Ovary (tissue), 9 donors: ENCODE results near the gene RALGPS1. TPM values are rescaled to one million over a fixed set of nuclear protein-coding genes. Genes with fewer than 3 reads are reported as not detected.

Experiments used
- DNase-seq, 5 donors: peaks; one replicate each; pipeline ENCODE4 v3.0.0-alpha.2; 2019 to 2020
- H3K27ac ChIP-seq, 2 donors: fragments of 200-600 bp; one replicate each; pipeline versions ENCODE4 v1.5.1 to v1.8.0; 2019 to 2022
- H3K27me3 ChIP-seq: fragments of 200-600 bp; one replicate; pipeline ENCODE4 v1.8.0; 2022
- H3K36me3 ChIP-seq: fragments of 200-600 bp; sonication (generic); one replicate; pipeline ENCODE4 v1.5.1; 2019
- H3K4me1 ChIP-seq: one replicate; pipeline ENCODE4 v1.8.1; 2013; ENCODE audit warnings: mild to moderate bottlenecking, moderate library complexity; ENCODE audit not compliant: insufficient read depth
- H3K4me3 ChIP-seq: fragments of 200-600 bp; sonication (generic); one replicate; pipeline ENCODE4 v1.5.1; 2017
- H3K9me3 ChIP-seq, 2 donors: fragments of 200-600 bp in 1 of 2; sonication (generic) in 1 of 2; one replicate each; pipeline versions ENCODE4 v1.5.1 to v1.8.1; 2013 to 2019; ENCODE audit warnings: mild to moderate bottlenecking in 1 of 2, moderate library complexity in 1 of 2
- EP300 ChIP-seq: sonication (generic); formaldehyde crosslinking; IDR thresholded peaks from one replicate; pipeline ENCODE4 v1.6.1; 2017; ENCODE audit warnings: antibody characterized with exemption
- POLR2A ChIP-seq: fragments of 450-650 bp; IDR thresholded peaks from one replicate; pipeline ENCODE4 v1.6.1; 2017; ENCODE audit warnings: antibody characterized with exemption, mild to moderate bottlenecking, moderate library complexity
- WGBS, 3 donors: extraction: QIAGEN DNeasy Blood & Tissue Kit in 1 of 3; methylation state at CpG; one replicate each; pipeline versions ENCODE4 v1.1.5 to v1.1.7; 2013 to 2017; 5-methylcytosine and 5-hydroxymethylcytosine counted together
- intact Hi-C, 4 donors: fragments of 100-400 bp; cut with DNase I; formaldehyde crosslinking; loops; one replicate each; pipeline versions ENCODE4 v1.11.0 to v1.15.1; 2022 to 2023
- polyA plus RNA-seq, 2 donors: library from polyadenylated mRNA; stranded (reverse); fragments of 200-250 nt in 1 of 2; fragments of 350-450 nt in 1 of 2; fragmentation: Illumina TruSeq in 1 of 2; extraction: RNeasy Lipid Tissue Mini Kit (QIAGEN cat#74804) in 1 of 2; gene quantifications; one replicate each; pipeline ENCODE4 v1.2.3, GENCODE V29; 2013 to 2014
- total RNA-seq, 7 donors: library from RNA; depleted of rRNA in 2 of 7; stranded (reverse); fragments of >200 nt in 2 of 7; fragmentation: NEBNext Ultra II Directional in 3 of 7; extraction: Animal tissue kit (Norgen Biotek cat#: 25700) in 3 of 7; gene quantifications; one replicate each; pipeline versions ENCODE4 v1.1.0 to v1.2.4, GENCODE V29; 2016 to 2023
- TF ChIP-seq, protein P1 (sequence below), 3 donors: fragments of 450-650 bp in 2 of 3; fragments of 200-600 bp in 1 of 3; IDR thresholded peaks; one replicate each; pipeline versions ENCODE4 v1.5.1 to v1.8.0; 2016 to 2022; ENCODE audit warnings: antibody characterized with exemption in 3 of 3, mild to moderate bottlenecking in 1 of 3
- donor health status: DM: no; HTN: no; CAD: no; lungs with moderate emphysema.
- donor health status: DM: no; HTN: no; CAD: no.
- donor health status: Bipolar disorder and iron deficiency.
- donor health status: DM: yes; HTN: yes; CAD: no.
- donor health status: DM: no; HTN: no; CAD: no.
- donor health status: DM: yes; HTN: yes; CAD: no.

The RALGPS1 gene
- total and polyA plus RNA-seq, 9 donors, result 2.3 to 13.1 (median 6.9) TPM

GRCh38 chr9:127139071-127139731 lies 224.6 kb downstream of the RALGPS1 start:
- no peak overlapping the region for H3K4me3 ChIP-seq
- H3K4me1 ChIP-seq, result peaks cover 7% of the 10 kb centered on the region
- intact Hi-C loops, result loop anchor here in 1 of 4 donors (5.0 kb wide), 1 partner anchor 43 kb away; no protein-coding TSS in a partner anchor
- no peaks in the 10 kb centered on the region for H3K36me3 ChIP-seq
- WGBS, 3 donors, result 90 to 94% (median 93%) methylated on average over 7 to 8 of the region's 8 CpGs
- no peaks in the 10 kb centered on the region for H3K27me3 ChIP-seq
- peak in 4 of 5 donors; percentile 7 to 18 (median 16) for DNase-seq
- H3K27ac ChIP-seq, result no peak overlapping the region
- TF ChIP-seq EP300, result no peak
- no peak for TF ChIP-seq POLR2A
- TF ChIP-seq, protein P1, sequence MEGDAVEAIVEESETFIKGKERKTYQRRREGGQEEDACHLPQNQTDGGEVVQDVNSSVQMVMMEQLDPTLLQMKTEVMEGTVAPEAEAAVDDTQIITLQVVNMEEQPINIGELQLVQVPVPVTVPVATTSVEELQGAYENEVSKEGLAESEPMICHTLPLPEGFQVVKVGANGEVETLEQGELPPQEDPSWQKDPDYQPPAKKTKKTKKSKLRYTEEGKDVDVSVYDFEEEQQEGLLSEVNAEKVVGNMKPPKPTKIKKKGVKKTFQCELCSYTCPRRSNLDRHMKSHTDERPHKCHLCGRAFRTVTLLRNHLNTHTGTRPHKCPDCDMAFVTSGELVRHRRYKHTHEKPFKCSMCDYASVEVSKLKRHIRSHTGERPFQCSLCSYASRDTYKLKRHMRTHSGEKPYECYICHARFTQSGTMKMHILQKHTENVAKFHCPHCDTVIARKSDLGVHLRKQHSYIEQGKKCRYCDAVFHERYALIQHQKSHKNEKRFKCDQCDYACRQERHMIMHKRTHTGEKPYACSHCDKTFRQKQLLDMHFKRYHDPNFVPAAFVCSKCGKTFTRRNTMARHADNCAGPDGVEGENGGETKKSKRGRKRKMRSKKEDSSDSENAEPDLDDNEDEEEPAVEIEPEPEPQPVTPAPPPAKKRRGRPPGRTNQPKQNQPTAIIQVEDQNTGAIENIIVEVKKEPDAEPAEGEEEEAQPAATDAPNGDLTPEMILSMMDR (IDR thresholded peaks at IDR 0.05), result no peak
- no peaks in the 10 kb centered on the region for H3K9me3 ChIP-seq

- no peaks in the 10 kb centered on the region for H3K9me3 ChIP-seq
- 93 to 95% (median 93%) methylated on average over 6 of the region's 6 CpGs for WGBS, 3 donors
- peak in 4 of 5 donors; percentile 1 to 15 (median 13) for DNase-seq
- intact Hi-C loops, result loop anchor here in 1 of 4 donors (5.0 kb wide), 1 partner anchor 43 kb away; no protein-coding TSS in a partner anchor
- H3K27ac ChIP-seq, result no peak overlapping the region
- no peaks in the 10 kb centered on the region for H3K27me3 ChIP-seq
- H3K36me3 ChIP-seq, result no peaks in the 10 kb centered on the region
- TF ChIP-seq POLR2A (no peak), EP300 (no peak)
- TF ChIP-seq, protein P1 (IDR thresholded peaks at IDR 0.05), result no peak
- H3K4me1 ChIP-seq, result peaks cover 7% of the 10 kb centered on the region
- H3K4me3 ChIP-seq, result no peak overlapping the region
These were observed 225.2 kb downstream of the RALGPS1 start for GRCh38 chr9:127139775-127140174.

DNA sequence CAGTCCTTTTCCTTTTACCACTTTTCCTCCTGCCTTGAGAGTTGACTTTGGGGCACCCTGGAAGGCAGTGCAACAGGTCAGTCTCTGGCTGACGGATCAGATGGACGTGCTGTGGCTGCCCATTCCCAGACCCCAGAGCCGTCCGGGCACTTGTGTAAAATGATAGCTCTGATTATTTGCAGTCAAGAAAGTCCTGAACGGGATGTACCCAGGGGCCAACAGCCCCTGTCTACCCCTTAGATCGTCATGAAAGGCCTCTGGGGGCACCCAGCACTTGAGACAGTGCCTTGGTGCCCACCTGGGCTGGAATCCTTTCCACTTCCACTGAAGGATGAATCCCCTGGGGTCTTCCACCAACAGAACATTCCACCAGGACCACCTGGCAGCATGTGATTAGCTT lies 225.6 kb downstream of the RALGPS1 start:
- Histone ChIP-seq H3K4me1 (peaks cover 8% of the 10 kb centered on the region), H3K36me3 (no peaks in the 10 kb centered on the region), H3K9me3 (no peaks in the 10 kb centered on the region), H3K27ac (no peak overlapping the region), H3K27me3 (no peaks in the 10 kb centered on the region), H3K4me3 (no peak overlapping the region)
- TF ChIP-seq, protein P1 (IDR thresholded peaks at IDR 0.05), result no peak
- TF ChIP-seq POLR2A (no peak), EP300 (no peak)
- intact Hi-C loops, result no loop called here
- 95% methylated on average over 6 of the region's 6 CpGs for WGBS, 3 donors
- DNase-seq, result peak; percentile 2 to 24 (median 12)

GRCh38 chr9:127140842-127141675 lies 226.5 kb downstream of the RALGPS1 start:
- no peaks in the 10 kb centered on the region for H3K9me3 ChIP-seq
- peaks cover 7% of the 10 kb centered on the region for H3K4me1 ChIP-seq
- intact Hi-C loops, result no loop called here
- DNase-seq, result peak; percentile 11 to 37 (median 21)
- H3K4me3 ChIP-seq, result no peak overlapping the region
- H3K36me3 ChIP-seq, result no peaks in the 10 kb centered on the region
- TF ChIP-seq POLR2A, result no peak
- no peak for TF ChIP-seq EP300
- TF ChIP-seq, protein P1 (IDR thresholded peaks at IDR 0.05), result no peak
- 41 to 56% (median 44%) methylated on average over 9 of the region's 9 CpGs for WGBS, 3 donors
- no peak overlapping the region for H3K27ac ChIP-seq
- H3K27me3 ChIP-seq, result no peaks in the 10 kb centered on the region
